Retinal pigment epithelial cell (primary cell): Measurements from ENCODE around the gene UBR3.

Experiments used
- DNase-seq: peaks from one replicate; pipeline ENCODE4 v3.0.0-alpha.2; 2010; ENCODE audit warnings: low read depth
- H3K4me3 ChIP-seq: 2 replicates; pipeline ENCODE4 v1.5.1; 2011; ENCODE audit warnings: mild to moderate bottlenecking, low read length, control low read depth, moderate library complexity
- TF ChIP-seq, protein P1 (sequence below): conservative IDR thresholded peaks from 2 replicates; pipeline ENCODE4 v1.5.1; 2011; ENCODE audit warnings: low read depth, low read length, control low read depth, inconsistent platforms

Gene UBR3

DNA sequence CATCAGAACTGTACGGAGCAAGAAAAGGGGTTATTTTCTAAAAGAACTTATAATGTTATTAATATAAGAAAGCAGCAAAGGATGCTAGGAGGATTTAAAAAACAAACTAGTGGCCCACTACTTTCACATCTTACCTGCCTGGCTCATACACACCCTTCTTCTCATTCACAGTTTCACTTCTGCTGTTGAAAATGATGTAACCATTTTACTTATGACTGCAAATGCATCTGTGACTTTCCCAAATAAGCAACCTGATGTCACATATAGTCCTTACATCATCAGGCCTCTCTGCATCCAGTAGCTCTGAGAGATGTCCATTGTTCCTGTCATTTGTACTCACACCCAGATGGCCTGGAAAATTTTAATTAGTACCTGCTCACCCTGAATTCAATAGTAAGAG lies 248.9 kb downstream of the UBR3 start:
- TF ChIP-seq, protein P1, sequence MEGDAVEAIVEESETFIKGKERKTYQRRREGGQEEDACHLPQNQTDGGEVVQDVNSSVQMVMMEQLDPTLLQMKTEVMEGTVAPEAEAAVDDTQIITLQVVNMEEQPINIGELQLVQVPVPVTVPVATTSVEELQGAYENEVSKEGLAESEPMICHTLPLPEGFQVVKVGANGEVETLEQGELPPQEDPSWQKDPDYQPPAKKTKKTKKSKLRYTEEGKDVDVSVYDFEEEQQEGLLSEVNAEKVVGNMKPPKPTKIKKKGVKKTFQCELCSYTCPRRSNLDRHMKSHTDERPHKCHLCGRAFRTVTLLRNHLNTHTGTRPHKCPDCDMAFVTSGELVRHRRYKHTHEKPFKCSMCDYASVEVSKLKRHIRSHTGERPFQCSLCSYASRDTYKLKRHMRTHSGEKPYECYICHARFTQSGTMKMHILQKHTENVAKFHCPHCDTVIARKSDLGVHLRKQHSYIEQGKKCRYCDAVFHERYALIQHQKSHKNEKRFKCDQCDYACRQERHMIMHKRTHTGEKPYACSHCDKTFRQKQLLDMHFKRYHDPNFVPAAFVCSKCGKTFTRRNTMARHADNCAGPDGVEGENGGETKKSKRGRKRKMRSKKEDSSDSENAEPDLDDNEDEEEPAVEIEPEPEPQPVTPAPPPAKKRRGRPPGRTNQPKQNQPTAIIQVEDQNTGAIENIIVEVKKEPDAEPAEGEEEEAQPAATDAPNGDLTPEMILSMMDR, result no peak
- no peak for DNase-seq
- H3K4me3 ChIP-seq, result no peak overlapping the region

DNA sequence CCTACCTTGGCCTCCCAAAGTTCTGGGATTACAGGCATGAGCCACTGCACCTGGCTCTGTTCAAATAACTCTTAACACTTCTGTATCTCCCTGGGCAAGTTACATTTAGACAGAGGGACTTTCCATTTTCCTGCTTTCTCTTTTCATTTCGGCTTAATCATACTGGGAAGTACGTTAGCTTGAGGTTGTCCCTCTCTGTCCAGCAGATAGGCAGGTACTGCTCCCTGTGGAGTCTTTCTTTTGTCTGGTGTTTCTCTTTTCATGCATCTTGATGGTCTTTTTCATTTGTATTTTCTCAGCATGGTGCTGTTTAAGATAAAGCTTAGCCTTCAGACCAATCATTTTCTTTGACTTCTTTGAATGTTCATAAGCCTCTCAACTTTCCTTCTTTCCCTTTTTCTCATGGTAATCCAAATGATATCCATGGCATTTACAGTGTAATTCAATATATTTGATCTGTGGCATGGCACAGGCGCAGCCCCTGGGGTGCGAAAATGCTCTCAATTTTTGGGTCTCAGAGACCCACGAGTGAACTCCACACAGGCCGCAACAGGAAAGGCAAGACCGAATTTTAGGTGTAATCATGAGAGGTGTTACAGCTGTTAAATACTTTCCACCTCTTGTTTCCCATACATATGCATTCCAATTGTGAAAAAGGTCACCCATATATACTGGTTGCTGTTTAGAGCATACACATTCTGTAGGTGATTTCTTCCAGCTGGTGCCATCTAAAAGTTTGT lies 250.7 kb downstream of the UBR3 start:
- no peak overlapping the region for H3K4me3 ChIP-seq
- no peak for DNase-seq
- TF ChIP-seq, protein P1, result no peak

DNA sequence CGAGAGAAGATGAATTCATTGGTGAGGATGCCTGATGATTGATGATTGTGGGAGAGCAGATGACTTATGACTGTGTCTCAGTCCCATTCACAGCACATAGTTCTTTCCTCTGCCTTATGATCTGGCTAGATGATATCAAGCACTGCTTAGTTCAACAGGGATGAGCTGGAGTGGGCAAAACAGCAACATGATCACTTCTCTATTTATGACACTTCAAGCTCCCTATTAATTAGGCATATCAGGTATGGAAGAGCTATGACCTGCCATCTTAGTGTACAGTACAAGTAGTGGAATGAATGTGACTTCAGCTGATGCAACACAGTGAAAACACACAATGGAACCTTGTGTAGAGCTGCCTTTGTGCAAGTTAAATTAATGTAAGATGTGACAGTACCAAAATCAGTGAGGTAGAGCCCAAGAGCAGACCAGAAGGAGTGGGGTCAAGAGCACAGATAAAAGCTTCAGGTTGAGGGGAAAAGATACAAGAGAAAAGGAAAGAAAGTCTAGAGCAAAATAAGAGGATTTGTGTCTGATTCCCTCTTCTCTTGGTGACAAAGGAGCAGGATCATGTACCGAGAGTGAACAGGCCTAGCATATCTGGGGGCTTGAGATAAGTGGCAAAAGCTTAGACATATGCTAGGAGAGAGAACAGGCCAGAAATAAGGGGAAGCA lies 257.7 kb downstream of the UBR3 start:
- DNase-seq, result no peak
- H3K4me3 ChIP-seq, result no peak overlapping the region
- TF ChIP-seq, protein P1, result no peak

DNA sequence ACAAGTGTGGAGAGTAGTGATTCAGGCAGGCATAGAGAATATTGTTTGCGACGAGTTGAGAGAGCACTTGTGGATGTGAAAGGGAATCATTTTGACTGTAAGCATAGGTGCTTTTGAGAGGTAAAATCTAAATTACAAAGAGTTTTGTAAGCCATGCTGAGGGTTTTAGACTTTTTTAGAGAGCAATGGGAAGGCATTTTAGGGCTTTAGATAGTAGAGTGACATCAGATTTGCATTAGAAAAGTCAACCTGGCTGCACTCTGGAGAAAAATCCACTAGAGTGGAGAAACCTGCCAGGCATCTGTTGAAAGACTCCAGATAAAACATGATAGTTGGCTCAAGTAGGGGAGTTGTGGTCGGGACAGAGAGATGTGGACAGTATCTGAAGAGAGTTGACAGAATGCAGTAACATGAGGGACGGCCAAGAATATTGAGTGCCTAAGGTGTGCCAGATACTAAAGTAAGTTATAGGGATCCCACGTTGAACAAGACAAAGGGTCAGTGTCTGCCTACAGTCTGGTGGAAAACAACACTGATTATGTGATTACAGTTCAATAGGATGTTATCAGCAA lies 258.9 kb downstream of the UBR3 start:
- no peak for DNase-seq
- TF ChIP-seq, protein P1, result no peak
- no peak overlapping the region for H3K4me3 ChIP-seq

DNA sequence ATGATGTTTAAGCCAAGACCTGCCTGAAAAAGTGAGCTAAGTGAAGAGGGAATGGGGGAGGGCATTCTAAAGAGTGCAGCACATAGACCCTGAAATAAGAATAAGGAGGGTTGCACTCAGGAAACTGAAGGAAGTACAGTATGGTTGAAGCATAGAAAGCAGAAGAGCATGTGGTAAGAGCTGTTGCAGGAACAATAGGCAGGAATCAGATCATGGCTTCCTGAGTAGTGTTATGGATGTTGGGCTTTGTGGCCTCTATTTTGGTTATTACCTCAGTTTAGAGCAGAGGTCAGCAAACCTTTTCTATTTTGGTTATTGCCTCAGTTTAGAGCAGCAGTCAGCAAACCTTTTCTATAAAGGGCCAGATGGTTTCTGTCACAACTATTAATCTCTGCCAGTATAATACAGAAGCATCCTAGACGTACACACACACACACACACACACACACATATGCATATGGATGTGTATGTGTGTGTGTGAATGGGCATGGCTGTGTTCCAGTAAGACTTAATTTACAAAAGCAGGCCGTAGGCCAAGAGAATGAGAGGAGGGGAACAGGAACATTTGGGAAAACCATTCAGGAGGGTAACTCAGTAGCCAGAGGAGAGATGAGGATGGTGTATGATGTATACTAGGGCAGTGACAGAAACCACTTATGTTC lies 259.6 kb downstream of the UBR3 start:
- no peak overlapping the region for H3K4me3 ChIP-seq
- DNase-seq, result no peak
- TF ChIP-seq, protein P1, result no peak

DNA sequence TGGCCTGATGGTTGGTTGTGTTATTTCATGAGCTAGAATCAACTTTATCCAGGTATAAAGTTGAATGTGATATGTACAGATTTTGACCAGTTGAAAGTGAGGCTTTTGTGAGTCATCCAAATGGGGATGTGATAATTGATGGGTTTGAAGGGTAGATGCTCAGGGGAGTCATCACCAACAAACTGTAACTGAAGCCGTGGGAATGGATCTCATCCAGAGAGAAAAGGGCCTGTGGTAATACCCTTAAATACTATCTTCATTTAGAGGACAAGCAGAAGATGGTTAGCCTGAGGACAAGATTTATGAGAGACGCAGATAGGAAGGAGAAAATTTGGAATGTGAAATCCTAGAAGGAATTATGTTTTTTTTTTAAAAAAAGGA lies 260.1 kb downstream of the UBR3 start:
- no peak for DNase-seq
- H3K4me3 ChIP-seq, result no peak overlapping the region
- TF ChIP-seq, protein P1, result no peak

DNA sequence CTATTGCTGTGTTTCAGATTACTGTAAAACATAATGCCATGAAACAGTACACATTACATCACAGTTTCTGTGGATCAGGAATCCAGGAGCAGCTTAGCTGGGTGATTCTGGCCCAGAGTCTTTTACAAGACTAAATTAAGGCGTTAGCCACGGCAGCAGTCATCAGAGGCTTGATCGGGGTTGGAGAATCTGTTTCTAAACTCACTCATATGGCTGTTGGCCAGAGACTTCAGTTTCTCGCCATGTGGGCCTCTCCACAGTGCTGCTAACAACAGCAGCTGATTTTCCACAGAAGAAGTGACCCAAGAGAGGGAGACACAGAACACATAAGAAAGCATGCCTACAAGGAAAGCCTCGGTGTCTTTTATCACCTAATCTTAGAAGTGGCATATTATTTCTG lies 261.5 kb downstream of the UBR3 start:
- no peak for DNase-seq
- no peak overlapping the region for H3K4me3 ChIP-seq
- TF ChIP-seq, protein P1, result no peak
